ENCODE results near the gene PAFAH1B1. TPM values are rescaled to one million over a fixed set of nuclear protein-coding genes. Genes with fewer than 3 reads are reported as not detected.
"Not testable (repeated sequence)": the region's sequence is repeated elsewhere in the genome, so short reads cannot be mapped to it uniquely, and the experiment has no call there.

PAFAH1B1 gene
- total RNA-seq, 1 donor from 2014 or later, result 130 TPM

DNA sequence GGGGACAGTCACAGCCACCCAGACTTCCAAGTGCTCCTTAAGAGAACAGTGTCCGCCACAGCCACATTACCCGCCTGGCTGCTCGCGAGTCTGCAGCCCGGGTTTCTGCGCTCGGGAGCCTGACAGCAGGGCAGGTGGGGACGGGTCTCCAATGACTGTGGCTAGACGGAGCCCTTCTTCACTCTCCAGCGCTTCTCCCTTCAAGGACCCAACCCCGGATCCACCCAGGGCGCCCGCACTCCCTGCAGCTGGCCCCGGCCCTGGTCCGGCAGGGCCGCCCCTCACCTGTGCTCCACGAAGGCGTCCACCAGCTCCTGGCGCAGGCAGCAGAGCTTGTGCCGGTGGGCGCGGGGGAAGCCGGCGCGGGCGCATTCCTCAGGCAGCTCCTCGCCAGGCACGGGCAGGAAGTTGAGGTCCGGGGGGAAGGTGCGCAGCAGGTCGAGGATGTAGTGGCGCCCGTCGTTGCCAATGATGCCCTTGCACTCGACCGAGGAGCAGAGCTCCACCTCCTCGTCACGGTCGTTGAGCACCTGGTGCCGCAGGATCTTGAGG, 104.2 kb downstream of the PAFAH1B1 start:
- TF ChIP-seq, protein P1, sequence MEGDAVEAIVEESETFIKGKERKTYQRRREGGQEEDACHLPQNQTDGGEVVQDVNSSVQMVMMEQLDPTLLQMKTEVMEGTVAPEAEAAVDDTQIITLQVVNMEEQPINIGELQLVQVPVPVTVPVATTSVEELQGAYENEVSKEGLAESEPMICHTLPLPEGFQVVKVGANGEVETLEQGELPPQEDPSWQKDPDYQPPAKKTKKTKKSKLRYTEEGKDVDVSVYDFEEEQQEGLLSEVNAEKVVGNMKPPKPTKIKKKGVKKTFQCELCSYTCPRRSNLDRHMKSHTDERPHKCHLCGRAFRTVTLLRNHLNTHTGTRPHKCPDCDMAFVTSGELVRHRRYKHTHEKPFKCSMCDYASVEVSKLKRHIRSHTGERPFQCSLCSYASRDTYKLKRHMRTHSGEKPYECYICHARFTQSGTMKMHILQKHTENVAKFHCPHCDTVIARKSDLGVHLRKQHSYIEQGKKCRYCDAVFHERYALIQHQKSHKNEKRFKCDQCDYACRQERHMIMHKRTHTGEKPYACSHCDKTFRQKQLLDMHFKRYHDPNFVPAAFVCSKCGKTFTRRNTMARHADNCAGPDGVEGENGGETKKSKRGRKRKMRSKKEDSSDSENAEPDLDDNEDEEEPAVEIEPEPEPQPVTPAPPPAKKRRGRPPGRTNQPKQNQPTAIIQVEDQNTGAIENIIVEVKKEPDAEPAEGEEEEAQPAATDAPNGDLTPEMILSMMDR (conservative IDR thresholded peaks at IDR 0.05), result no peak
- no peaks in the 10 kb centered on the region for H3K27me3 Mint-ChIP-seq (ENCODE audit: low read depth)
- H3K4me1 Mint-ChIP-seq, result no peaks in the 10 kb centered on the region
- H3K9me3 Mint-ChIP-seq, result no peaks in the 10 kb centered on the region
- no peak for DNase-seq (ENCODE audit: low read depth, low spot score)
- no peak overlapping the region for H3K4me3 Mint-ChIP-seq
- no peaks in the 10 kb centered on the region for H3K36me3 Mint-ChIP-seq (ENCODE audit: low read depth)
- no peak overlapping the region for H3K27ac Mint-ChIP-seq (ENCODE audit: unreplicated experiment)

DNA sequence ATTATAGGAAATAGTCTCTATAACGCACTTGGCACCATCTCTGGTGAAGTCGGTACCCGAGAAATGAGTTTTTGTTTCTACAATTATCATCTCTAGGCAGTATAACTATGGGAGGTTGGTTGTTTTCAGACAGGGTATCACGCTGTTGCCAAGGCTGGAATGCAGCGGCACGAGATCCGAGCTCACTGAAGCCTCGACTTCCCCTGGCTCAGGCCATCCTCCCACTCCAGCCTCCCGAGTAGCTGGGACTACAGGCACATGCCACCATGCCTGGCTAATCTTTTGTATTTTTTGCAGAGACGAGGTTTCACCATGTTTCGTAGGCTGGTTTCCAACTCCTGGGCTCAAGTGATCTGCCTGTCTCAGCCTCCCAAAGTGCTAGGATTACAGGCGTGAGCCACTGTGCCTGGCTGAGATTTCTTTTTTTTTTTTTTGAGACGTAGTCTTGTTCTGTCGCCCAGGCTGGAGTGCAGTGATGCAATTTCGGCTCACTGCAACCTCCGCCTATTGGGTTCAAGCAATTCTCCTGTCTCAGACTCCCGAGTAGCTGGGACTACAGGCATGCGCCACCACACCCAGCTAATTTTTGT, 105.9 kb downstream of the PAFAH1B1 start:
- DNase-seq (ENCODE audit: low read depth, low spot score); H3K27ac Mint-ChIP-seq (ENCODE audit: unreplicated experiment); H3K4me3 Mint-ChIP-seq; H3K4me1 Mint-ChIP-seq; H3K9me3 Mint-ChIP-seq; H3K27me3 Mint-ChIP-seq (ENCODE audit: low read depth); H3K36me3 Mint-ChIP-seq (ENCODE audit: low read depth): not testable (repeated sequence)

DNA sequence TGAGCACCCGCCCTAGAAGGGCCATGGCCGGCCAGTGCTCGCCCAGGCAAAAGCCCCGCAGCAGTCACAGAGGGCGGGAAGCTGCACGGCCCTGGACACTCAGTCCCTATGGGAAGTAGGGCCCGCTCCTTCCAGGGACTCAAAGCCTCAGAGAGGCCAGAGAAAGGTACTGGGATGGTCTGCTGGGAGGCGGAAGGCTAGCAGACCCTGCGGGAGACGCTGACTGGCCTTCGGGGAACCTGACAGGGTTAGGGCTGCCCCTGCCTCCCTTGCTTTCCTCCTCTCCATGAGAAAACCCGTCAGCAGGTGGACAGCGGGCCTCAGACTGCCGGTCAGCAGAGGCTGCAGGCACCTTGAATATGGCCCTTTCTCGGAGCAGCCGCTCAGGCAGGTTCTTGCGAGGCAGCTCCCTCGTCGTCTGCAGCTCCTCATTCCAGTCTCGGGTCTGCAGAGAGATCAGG, 106.6 kb downstream of the PAFAH1B1 start:
- H3K27me3 Mint-ChIP-seq (ENCODE audit: low read depth), result no peaks in the 10 kb centered on the region
- TF ChIP-seq, protein P1 (conservative IDR thresholded peaks at IDR 0.05), result no peak
- no peak for DNase-seq (ENCODE audit: low read depth, low spot score)
- H3K36me3 Mint-ChIP-seq (ENCODE audit: low read depth), result no peaks in the 10 kb centered on the region
- H3K4me3 Mint-ChIP-seq, result no peak overlapping the region
- H3K27ac Mint-ChIP-seq (ENCODE audit: unreplicated experiment), result no peak overlapping the region
- H3K4me1 Mint-ChIP-seq, result no peaks in the 10 kb centered on the region
- H3K9me3 Mint-ChIP-seq, result no peaks in the 10 kb centered on the region

DNA sequence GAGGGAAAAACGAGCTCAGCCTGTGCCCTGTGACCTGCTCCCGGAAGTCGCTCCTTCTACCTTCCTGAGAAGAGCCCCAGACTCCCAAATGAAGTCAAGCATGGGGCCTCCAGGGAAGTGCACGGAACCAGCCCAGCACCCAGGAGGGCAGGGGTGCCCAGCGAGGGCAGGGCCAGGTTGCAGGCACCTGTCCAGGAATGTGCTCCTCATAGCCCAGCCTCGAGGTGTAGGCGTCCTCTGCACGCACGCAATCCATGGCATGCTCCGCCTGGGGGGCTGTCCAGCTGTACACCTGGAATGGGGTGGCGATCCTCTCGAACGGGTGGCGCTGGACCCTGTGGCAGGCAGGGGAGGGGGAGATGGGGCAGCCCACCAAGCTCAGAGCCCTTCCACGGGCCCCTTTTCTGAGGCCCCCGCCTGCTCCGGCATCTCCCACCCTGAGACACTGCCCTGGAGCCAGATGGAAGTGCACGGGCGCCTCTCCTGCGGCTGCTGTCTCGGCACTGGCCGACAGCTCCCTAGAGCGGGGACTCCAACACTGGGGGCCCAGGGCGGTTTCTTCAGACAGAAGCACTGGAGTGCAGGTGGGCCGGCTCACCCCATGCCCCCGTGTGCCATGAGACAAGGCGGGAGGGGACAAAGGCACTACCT, 107.2 kb downstream of the PAFAH1B1 start:
- no peak overlapping the region for H3K27ac Mint-ChIP-seq (ENCODE audit: unreplicated experiment)
- H3K4me3 Mint-ChIP-seq, result no peak overlapping the region
- TF ChIP-seq, protein P1 (conservative IDR thresholded peaks at IDR 0.05), result no peak
- no peaks in the 10 kb centered on the region for H3K27me3 Mint-ChIP-seq (ENCODE audit: low read depth)
- H3K36me3 Mint-ChIP-seq (ENCODE audit: low read depth), result no peaks in the 10 kb centered on the region
- no peak for DNase-seq (ENCODE audit: low read depth, low spot score)
- H3K9me3 Mint-ChIP-seq, result no peaks in the 10 kb centered on the region
- peaks cover 4% of the 10 kb centered on the region for H3K4me1 Mint-ChIP-seq

DNA sequence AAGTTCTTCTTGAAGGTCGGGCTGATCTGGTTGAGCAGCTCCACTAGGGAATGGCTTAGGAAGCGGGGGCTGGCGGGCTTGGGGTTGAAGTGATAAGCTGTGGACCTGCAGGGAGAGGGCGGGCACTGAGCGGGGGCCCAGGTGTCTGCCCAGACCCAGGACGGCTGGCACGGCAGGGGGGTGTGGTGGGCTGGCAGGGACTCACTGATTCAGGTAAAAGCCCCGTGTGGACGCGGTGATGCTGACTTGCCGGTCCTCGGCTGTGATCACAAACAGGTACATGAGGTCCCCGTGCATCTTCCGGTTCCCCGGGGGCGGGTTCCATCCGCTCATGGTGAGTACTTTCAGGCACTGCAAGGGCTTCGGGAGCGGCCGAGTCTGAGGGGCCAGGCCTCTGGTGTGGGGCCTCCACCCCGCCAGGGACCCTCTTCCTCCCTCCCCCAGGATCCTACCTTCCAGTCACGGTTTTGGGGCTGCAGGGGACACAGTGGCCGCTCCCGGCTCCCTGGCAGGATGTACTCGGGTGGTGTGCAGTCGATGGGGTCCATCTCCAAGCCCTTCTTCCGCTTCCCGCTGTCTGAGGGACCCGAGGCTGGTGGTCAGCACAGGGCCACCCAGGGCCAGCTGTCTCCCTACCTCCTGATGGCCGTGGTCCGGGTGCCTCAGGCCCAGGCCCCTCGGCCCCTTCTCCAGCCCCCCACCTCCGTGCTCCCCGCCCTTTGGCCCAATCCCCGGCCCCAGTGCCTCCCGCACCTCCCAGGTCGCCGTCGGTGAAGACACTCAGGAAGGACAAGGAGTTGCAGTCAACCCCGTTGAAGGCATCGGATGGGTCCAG, 107.9 kb downstream of the PAFAH1B1 start:
- no peak for DNase-seq (ENCODE audit: low read depth, low spot score)
- peaks cover 5% of the 10 kb centered on the region for H3K4me1 Mint-ChIP-seq
- H3K36me3 Mint-ChIP-seq (ENCODE audit: low read depth), result no peaks in the 10 kb centered on the region
- TF ChIP-seq, protein P1 (conservative IDR thresholded peaks at IDR 0.05), result no peak
- H3K9me3 Mint-ChIP-seq, result no peaks in the 10 kb centered on the region
- H3K27ac Mint-ChIP-seq (ENCODE audit: unreplicated experiment), result no peak overlapping the region
- H3K4me3 Mint-ChIP-seq, result no peak overlapping the region
- H3K27me3 Mint-ChIP-seq (ENCODE audit: low read depth), result no peaks in the 10 kb centered on the region

All from neural crest cell (in vitro differentiated cells).